H1 (cell line): ENCODE results near the gene TUBB4B. TPM values are rescaled to one million over a fixed set of nuclear protein-coding genes. Genes with fewer than 3 reads are reported as not detected.

Experiments used
- CTCF ChIA-PET: fragments of 300-600 bp; sonication (Branson Sonifier 250); formaldehyde crosslinking; loops from one replicate; lab custom pipeline; 2021; ENCODE audit not compliant: partially characterized antibody; lab: Charles Lee
- POLR2A ChIA-PET: fragments of 300-600 bp; sonication (Branson Sonifier 250); formaldehyde crosslinking; loops from one replicate; lab custom pipeline; 2021; ENCODE audit warnings: inconsistent platforms; ENCODE audit not compliant: partially characterized antibody; lab: Charles Lee
- DNase-seq, 2 experiments: peaks; one replicate each; pipeline versions ENCODE4 v3.0.0 to v3.0.0-alpha.2; 2010 to 2022; ENCODE audit warnings: low spot score in 2 of 2, low read depth in 1 of 2, mixed read lengths in 1 of 2
- FAIRE-seq: peaks from 2 replicates; lab custom pipeline; 2011; peaks lifted over from hg19 to GRCh38; lab: Jason Lieb, UNC
- H2AFZ ChIP-seq: 2 replicates; pipeline ENCODE4 v1.8.1; 2012; ENCODE audit warnings: low read length, inconsistent platforms
- H2AK5ac ChIP-seq: 2 replicates; pipeline ENCODE4 v1.6.1; 2013; ENCODE audit warnings: low read depth, low read length
- H2BK120ac ChIP-seq: replicated peaks from 2 replicates; pipeline ENCODE3; 2013; ENCODE audit warnings: low read depth, low read length, inconsistent platforms
- H2BK12ac ChIP-seq: 2 replicates; pipeline ENCODE4 v1.6.1; 2013; ENCODE audit warnings: low read depth, low read length
- H2BK15ac ChIP-seq: 2 replicates; pipeline ENCODE4 v1.6.1; 2013; ENCODE audit warnings: low read length
- H2BK20ac ChIP-seq: 2 replicates; pipeline ENCODE4 v1.6.1; 2013; ENCODE audit warnings: low read length
- H2BK5ac ChIP-seq: 2 replicates; pipeline ENCODE4 v1.6.1; 2013; ENCODE audit warnings: low read depth, low read length
- H3K14ac ChIP-seq: 2 replicates; pipeline ENCODE4 v1.6.1; 2013; ENCODE audit warnings: inconsistent platforms; ENCODE audit not compliant: insufficient read length
- H3K18ac ChIP-seq: 2 replicates; pipeline ENCODE4 v1.6.1; 2013; ENCODE audit warnings: low read length; ENCODE audit errors: extremely low read depth
- H3K23ac ChIP-seq: 2 replicates; pipeline ENCODE4 v1.6.1; 2013; ENCODE audit warnings: inconsistent platforms; ENCODE audit not compliant: insufficient read length
- H3K23me2 ChIP-seq: 2 replicates; pipeline ENCODE4 v1.6.1; 2013; ENCODE audit warnings: low read depth, low read length
- H3K27ac ChIP-seq: 2 replicates; pipeline ENCODE4 v1.6.1; 2011; ENCODE audit warnings: low read depth, low read length, inconsistent platforms
- H3K27me3 ChIP-seq, 4 experiments: replicated peaks in 1 of 4; 1 replicate in 1 of 4; 2 replicates in 3 of 4; pipeline versions ENCODE4 v1.6.1 to v1.8.1; 2011 to 2013; ENCODE audit warnings: low read length in 3 of 4, mild to moderate bottlenecking in 3 of 4, inconsistent platforms in 2 of 4, mixed read lengths in 2 of 4, moderate library complexity in 1 of 4; ENCODE audit not compliant: control insufficient read depth in 3 of 4, insufficient read depth in 3 of 4; ENCODE audit errors: extremely low read depth in 1 of 4
- H3K36me3 ChIP-seq, 4 experiments: 2 replicates each; pipeline versions ENCODE4 v1.6.1 to v1.8.1; 2011 to 2013; ENCODE audit warnings: mild to moderate bottlenecking in 4 of 4, low read length in 3 of 4, moderate library complexity in 2 of 4, control low read depth in 1 of 4, inconsistent platforms in 1 of 4; ENCODE audit not compliant: insufficient read depth in 4 of 4, control insufficient read depth in 2 of 4
- H3K4ac ChIP-seq: replicated peaks from 2 replicates; pipeline ENCODE3; 2013; ENCODE audit warnings: low read length, low read depth, mixed read lengths, inconsistent platforms; ENCODE audit not compliant: insufficient read length
- H3K4me1 ChIP-seq, 4 experiments: replicated peaks in 1 of 4; 1 replicate in 1 of 4; 2 replicates in 3 of 4; pipeline versions ENCODE4 v1.6.1 to v1.8.1; 2011 to 2013; ENCODE audit warnings: low read length in 3 of 4, inconsistent platforms in 2 of 4, mixed read lengths in 1 of 4; ENCODE audit not compliant: insufficient read depth in 4 of 4, control insufficient read depth in 3 of 4
- H3K4me2 ChIP-seq, 2 experiments: 2 replicates each; pipeline versions ENCODE4 v1.6.1 to v1.8.1; 2011 to 2013; ENCODE audit warnings: low read depth in 2 of 2, low read length in 2 of 2, control low read depth in 1 of 2, inconsistent platforms in 1 of 2, mild to moderate bottlenecking in 1 of 2; ENCODE audit not compliant: insufficient read depth in 1 of 2
- H3K4me3 ChIP-seq, 4 experiments: fragments of 200-600, 300-600 bp in 1 of 4; sonication (generic), shearing (Covaris generic), sonication (Bioruptor Twin) in 1 of 4; 2 replicates each; pipeline versions ENCODE4 v1.5.1 to v1.8.1; 2011 to 2016; ENCODE audit warnings: low read length in 4 of 4, low read depth in 3 of 4, control low read depth in 2 of 4, inconsistent platforms in 2 of 4, mild to moderate bottlenecking in 2 of 4, mixed read lengths in 1 of 4, moderate library complexity in 1 of 4; ENCODE audit not compliant: insufficient read depth in 2 of 4; ENCODE audit errors: extremely low read depth in 1 of 4
- H3K56ac ChIP-seq: replicated peaks from 2 replicates; pipeline ENCODE3; 2013; ENCODE audit warnings: low read depth, mild to moderate bottlenecking, mixed read lengths, low read length, inconsistent platforms; ENCODE audit not compliant: insufficient read length
- H3K79me1 ChIP-seq: 2 replicates; pipeline ENCODE4 v1.6.1; 2013; ENCODE audit warnings: low read depth, low read length, control low read depth
- H3K79me2 ChIP-seq, 2 experiments: 2 replicates each; pipeline versions ENCODE4 v1.6.1 to v1.8.1; 2012 to 2013; ENCODE audit warnings: low read length in 2 of 2, mild to moderate bottlenecking in 2 of 2, inconsistent platforms in 1 of 2; ENCODE audit not compliant: insufficient read depth in 2 of 2, control insufficient read depth in 1 of 2
- H3K9ac ChIP-seq, 4 experiments: replicated peaks in 1 of 4; 1 replicate in 1 of 4; 2 replicates in 3 of 4; pipeline versions ENCODE4 v1.6.1 to v1.8.1; 2011 to 2013; ENCODE audit warnings: low read depth in 3 of 4, low read length in 3 of 4, control low read depth in 2 of 4, mild to moderate bottlenecking in 2 of 4, moderate library complexity in 2 of 4, inconsistent platforms in 1 of 4; ENCODE audit errors: extremely low read depth in 1 of 4
- H3K9me3 ChIP-seq, 2 experiments: 2 replicates each; pipeline versions ENCODE4 v1.6.1 to v1.8.1; 2012 to 2013; ENCODE audit warnings: mild to moderate bottlenecking in 2 of 2, moderate library complexity in 2 of 2, control low read depth in 1 of 2, inconsistent platforms in 1 of 2, low read depth in 1 of 2, low read length in 1 of 2, mixed read lengths in 1 of 2; ENCODE audit not compliant: insufficient read depth in 2 of 2
- H4K20me1 ChIP-seq, 2 experiments: replicated peaks in 1 of 2; 2 replicates each; pipeline versions ENCODE3 to v1.8.1; 2011 to 2013; ENCODE audit warnings: inconsistent platforms in 2 of 2, low read length in 2 of 2, mild to moderate bottlenecking in 1 of 2; ENCODE audit not compliant: insufficient read depth in 2 of 2, control insufficient read depth in 1 of 2
- H4K5ac ChIP-seq: 2 replicates; pipeline ENCODE4 v1.6.1; 2013; ENCODE audit warnings: low read length, low read depth, mixed read lengths, inconsistent platforms; ENCODE audit not compliant: insufficient read length
- H4K8ac ChIP-seq: 2 replicates; pipeline ENCODE4 v1.8.0; 2013; ENCODE audit warnings: mild to moderate bottlenecking, moderate library complexity, low read length, inconsistent platforms; ENCODE audit not compliant: insufficient read depth; ENCODE audit errors: extremely low read depth
- H4K91ac ChIP-seq: replicated peaks from 2 replicates; pipeline ENCODE3; 2013; ENCODE audit warnings: low read length, mixed read lengths, inconsistent platforms; ENCODE audit not compliant: insufficient read length
- BACH1 ChIP-seq: IDR thresholded peaks from 2 replicates; pipeline ENCODE4 v1.6.1; 2012; ENCODE audit warnings: low read length, improper control_type of control experiment
- BRCA1 ChIP-seq: IDR thresholded peaks from 2 replicates; pipeline ENCODE4 v1.6.1; 2012; ENCODE audit warnings: low read depth, low read length, improper control_type of control experiment
- EGR1 ChIP-seq: IDR thresholded peaks from 2 replicates; pipeline ENCODE4 v1.6.1; 2011; ENCODE audit warnings: low read depth, low read length, borderline replicate concordance
- JUN ChIP-seq: IDR thresholded peaks from 2 replicates; pipeline ENCODE4 v1.6.1; 2011; ENCODE audit warnings: low read depth, mild to moderate bottlenecking, improper control_type of control experiment, low read length
- SP2 ChIP-seq: IDR thresholded peaks from 2 replicates; pipeline ENCODE4 v1.6.1; 2012; ENCODE audit warnings: mild to moderate bottlenecking, low read length, inconsistent platforms
- WGBS, 2 experiments: shearing (Covaris generic) in 1 of 2; methylation state at CpG; one replicate each; pipeline versions ENCODE4 v1.1.6 to v1.1.7; 2013 to 2015; ENCODE audit warnings: low lambda C conversion rate in 2 of 2, mixed read lengths in 2 of 2, inconsistent platforms in 1 of 2, low coverage in 1 of 2, missing lambda C conversion rate in 1 of 2; ENCODE audit not compliant: insufficient replicate concordance in 2 of 2, insufficient coverage in 1 of 2, insufficient read length in 1 of 2; ENCODE audit errors: extremely low coverage in 1 of 2, missing lambda C conversion rate in 1 of 2; 5-methylcytosine and 5-hydroxymethylcytosine counted together
- polyA plus RNA-seq, 7 experiments: library from polyadenylated mRNA; depleted of rRNA in 3 of 7; stranded (reverse) in 5 of 7; unstranded in 2 of 7; fragments of >200 nt in 5 of 7; fragments of 200-250 nt in 2 of 7; gene quantifications; 1 replicate in 5 of 7; 2 replicates in 1 of 7; 4 replicates in 1 of 7; pipeline versions ENCODE4 v1.2.1 to v1.2.3, GENCODE V29; 2011 to 2013; ENCODE audit warnings: missing spikeins in 2 of 7, mixed read lengths in 2 of 7
- total RNA-seq: library from RNA; stranded (reverse); fragmentation: NEBNext Ultra II Directional; extraction: Animal tissue kit (Norgen Biotek cat#: 25700); gene quantifications from 2 replicates; pipeline ENCODE4 v1.2.1, GENCODE V29; 2021

Gene TUBB4B
- total and polyA plus RNA-seq, 2 of the 8 experiments (the other 6 are each of a cell fraction or from before 2014, with no cell fraction given) = 280 to 307 TPM

- Histone ChIP-seq H3K23me2 (peaks cover 18% of the 10 kb centered on the region; the same call in 1 of the 2 replicates), H2AK5ac (no peak overlapping the region), H3K4me3 (no peak overlapping the region), H3K9ac (no peak overlapping the region), H3K27ac (no peak overlapping the region), H3K56ac (no peak overlapping the region), H3K14ac (no peak overlapping the region), H2BK12ac (no peak overlapping the region), H2BK120ac (no peak overlapping the region), H2AFZ (no peak overlapping the region), H3K23ac (no peak overlapping the region), H3K4ac (no peak overlapping the region), H4K5ac (no peak overlapping the region), H3K4me1 (peaks cover 0 to 18% (median 12%) of the 10 kb centered on the region in 4 experiments; a peak in 5 of 7 replicates), H3K27me3 (no peaks in the 10 kb centered on the region; a peak in 2 of 7 replicates), H3K79me1 (no peaks in the 10 kb centered on the region), H2BK5ac (no peak overlapping the region), H3K9me3 (no peaks in the 10 kb centered on the region), H3K4me2 (no peak overlapping the region; a peak in 1 of 4 replicates), H2BK20ac (no peak overlapping the region), H4K20me1 (peaks cover 0 to 9% of the 10 kb centered on the region in 2 experiments), H4K91ac (no peak overlapping the region), H2BK15ac (no peak overlapping the region), H4K8ac (no peak overlapping the region; the same call in none of the 2 replicates), H3K79me2 (no peaks in the 10 kb centered on the region), H3K18ac (no peak overlapping the region), H3K36me3 (peaks cover 0 to 11% (median 3%) of the 10 kb centered on the region in 4 experiments; a peak in 5 of 8 replicates)
- WGBS, 2 experiments = 91% methylated on average over 45 of the region's 52 CpGs; no CpG with 5 or more reads in 1 of the 2 experiments
- no peak for DNase-seq
- no peak for FAIRE-seq
- ChIA-PET POLR2A (interaction anchor here (0.5 to 69.9 kb wide), 11 partner anchors 13 to 234 kb away, joined by 3 to 1462 read pairs (median 5); partner anchors contain the start of genes NDOR1, NELFB, STPG3 and TMEM203), CTCF (interaction anchor here (0.7 to 20.2 kb wide), 6 partner anchors 11 to 144 kb away, joined by 3 to 204 read pairs (median 4); partner anchors contain the start of genes ANAPC2, SSNA1 and TUBB4B)
- TF ChIP-seq BACH1 (no peak), BRCA1 (no peak), SP2 (no peak), JUN (no peak), EGR1 (no peak)
These were observed 20.6 kb upstream of the TUBB4B start for GRCh38 chr9:137220317-137221094.
